Right lobe of liver (tissue), 4 donors: ENCODE results near the gene CYP4F22.

Experiments
- POLR2A ChIP-seq: fragments of 450-650 bp; IDR thresholded peaks from one replicate; pipeline ENCODE4 v1.6.1; 2017; ENCODE audit warnings: antibody characterized with exemption, mild to moderate bottlenecking
- TF ChIP-seq, protein P1 (sequence below), 4 donors: fragments of 200-600 bp in 3 of 4; fragments of 450-650 bp in 1 of 4; IDR thresholded peaks; one replicate each; pipeline versions ENCODE4 v1.5.1 to v1.8.0; 2016 to 2022; ENCODE audit warnings: antibody characterized with exemption in 4 of 4, mild to moderate bottlenecking in 2 of 4
- donor health status: DM: no; HTN: no; CAD: no.
- donor health status: DM: no; HTN: no; CAD: no.
- donor health status: DM: no; HTN: yes; CAD: no.

DNA sequence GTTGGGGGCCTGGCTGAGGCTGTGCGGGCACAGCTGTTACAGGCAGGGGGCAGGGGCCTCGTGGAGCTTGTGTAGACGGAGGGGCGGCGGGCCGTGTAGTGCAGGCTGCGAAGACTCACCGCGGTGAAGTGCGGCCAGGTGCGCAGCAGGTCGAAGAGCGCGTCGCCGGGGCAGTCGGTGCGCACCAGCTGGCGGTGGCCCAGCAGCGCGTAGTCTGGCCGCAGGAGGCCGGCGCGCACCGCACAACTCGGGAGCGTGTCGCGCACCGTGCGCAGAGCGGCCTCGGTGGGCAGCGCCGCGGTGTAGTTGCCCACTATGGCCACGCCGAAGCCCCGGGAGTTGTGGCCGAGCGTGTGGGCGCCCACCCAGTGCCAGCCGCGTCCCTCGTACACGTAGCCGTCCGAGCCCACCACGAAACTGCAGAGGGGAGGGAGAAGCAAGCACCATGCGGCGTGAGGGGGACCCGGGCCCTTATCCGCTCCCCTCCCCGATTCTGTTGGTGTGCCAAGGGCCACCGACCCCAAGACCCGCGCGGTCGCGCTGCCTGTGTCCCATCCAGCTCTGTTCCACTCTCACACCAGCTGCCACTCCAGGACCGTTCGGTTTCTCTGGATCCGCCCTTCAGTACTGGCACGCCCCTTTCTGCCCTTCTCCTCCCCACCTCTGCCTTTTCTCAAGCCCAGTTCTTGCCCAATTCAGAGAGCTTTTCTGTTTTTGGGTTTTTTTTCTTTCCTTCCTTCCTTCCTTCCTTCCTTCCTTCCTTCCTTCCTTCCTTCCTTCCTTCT, 38.6 kb upstream of the CYP4F22 start:
- TF ChIP-seq, protein P1, sequence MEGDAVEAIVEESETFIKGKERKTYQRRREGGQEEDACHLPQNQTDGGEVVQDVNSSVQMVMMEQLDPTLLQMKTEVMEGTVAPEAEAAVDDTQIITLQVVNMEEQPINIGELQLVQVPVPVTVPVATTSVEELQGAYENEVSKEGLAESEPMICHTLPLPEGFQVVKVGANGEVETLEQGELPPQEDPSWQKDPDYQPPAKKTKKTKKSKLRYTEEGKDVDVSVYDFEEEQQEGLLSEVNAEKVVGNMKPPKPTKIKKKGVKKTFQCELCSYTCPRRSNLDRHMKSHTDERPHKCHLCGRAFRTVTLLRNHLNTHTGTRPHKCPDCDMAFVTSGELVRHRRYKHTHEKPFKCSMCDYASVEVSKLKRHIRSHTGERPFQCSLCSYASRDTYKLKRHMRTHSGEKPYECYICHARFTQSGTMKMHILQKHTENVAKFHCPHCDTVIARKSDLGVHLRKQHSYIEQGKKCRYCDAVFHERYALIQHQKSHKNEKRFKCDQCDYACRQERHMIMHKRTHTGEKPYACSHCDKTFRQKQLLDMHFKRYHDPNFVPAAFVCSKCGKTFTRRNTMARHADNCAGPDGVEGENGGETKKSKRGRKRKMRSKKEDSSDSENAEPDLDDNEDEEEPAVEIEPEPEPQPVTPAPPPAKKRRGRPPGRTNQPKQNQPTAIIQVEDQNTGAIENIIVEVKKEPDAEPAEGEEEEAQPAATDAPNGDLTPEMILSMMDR (IDR thresholded peaks at IDR 0.05), result no peak
- no peak for TF ChIP-seq POLR2A
